ENCODE results near the gene ANO4. TPM values are rescaled to one million over a fixed set of nuclear protein-coding genes. Genes with fewer than 3 reads are reported as not detected.

The ANO4 gene
- total RNA-seq, 2 donors from 2014 or later: 3.4 to 4.0 TPM

DNA sequence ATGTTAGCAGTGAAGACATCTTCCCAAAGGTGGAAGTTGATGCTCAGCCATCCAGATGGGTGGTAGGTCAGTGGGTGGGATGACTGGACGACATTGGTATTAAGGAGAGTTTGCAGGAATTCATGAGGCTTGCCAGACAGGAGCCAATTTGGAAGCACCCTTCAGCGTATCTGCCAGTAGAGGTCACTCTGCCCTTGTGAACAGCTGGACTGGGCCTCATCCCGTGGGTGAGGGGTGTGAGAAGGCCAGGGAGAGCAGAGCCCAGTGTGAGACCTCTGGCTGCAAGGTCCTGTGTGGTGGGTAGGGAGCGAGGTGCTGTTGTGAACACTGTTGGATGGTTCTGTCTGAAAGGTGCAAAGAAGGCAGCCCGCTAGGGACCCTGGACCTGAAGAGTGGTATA is 377.7 kb downstream of the ANO4 start:
- peaks cover 6% of the 10 kb centered on the region for H3K4me1 Mint-ChIP-seq
- no peak overlapping the region for H3K4me3 Mint-ChIP-seq
- H3K9ac ChIP-seq (ENCODE audit: extremely low read depth, low read length, poor library complexity, severe bottlenecking): no peak overlapping the region
- no peak overlapping the region for H3K27ac Mint-ChIP-seq
- H3K27ac ChIP-seq (ENCODE audit: low read depth, low read length): no peak overlapping the region
- H3K36me3 ChIP-seq (ENCODE audit: control insufficient read depth, insufficient read depth, low read length): no peaks in the 10 kb centered on the region
- 43 to 47% methylated on average over 2 to 5 of the region's 5 CpGs for WGBS, 2 experiments (ENCODE audit: insufficient coverage in 1 of 2, insufficient read length in 1 of 2)
- H3K4me1 ChIP-seq (ENCODE audit: control insufficient read depth, insufficient read depth, low read length): no peaks in the 10 kb centered on the region
- peak; percentile 95 for DNase-seq
- TF ChIP-seq CTCF (conservative IDR thresholded peaks at IDR 0.05): peak; percentile 84
- H3K4me3 ChIP-seq (ENCODE audit: low read length): no peak overlapping the region
- no peaks in the 10 kb centered on the region for H3K9me3 Mint-ChIP-seq
- H3K36me3 Mint-ChIP-seq (ENCODE audit: low read depth): no peaks in the 10 kb centered on the region
- peaks cover 2% of the 10 kb centered on the region for H3K27me3 Mint-ChIP-seq (ENCODE audit: insufficient read depth)
- no peaks in the 10 kb centered on the region for H3K9me3 ChIP-seq (ENCODE audit: control insufficient read depth, low read length)
- H3K27me3 ChIP-seq (ENCODE audit: control insufficient read depth, insufficient read depth, low read length, poor library complexity, severe bottlenecking): no peaks in the 10 kb centered on the region

DNA sequence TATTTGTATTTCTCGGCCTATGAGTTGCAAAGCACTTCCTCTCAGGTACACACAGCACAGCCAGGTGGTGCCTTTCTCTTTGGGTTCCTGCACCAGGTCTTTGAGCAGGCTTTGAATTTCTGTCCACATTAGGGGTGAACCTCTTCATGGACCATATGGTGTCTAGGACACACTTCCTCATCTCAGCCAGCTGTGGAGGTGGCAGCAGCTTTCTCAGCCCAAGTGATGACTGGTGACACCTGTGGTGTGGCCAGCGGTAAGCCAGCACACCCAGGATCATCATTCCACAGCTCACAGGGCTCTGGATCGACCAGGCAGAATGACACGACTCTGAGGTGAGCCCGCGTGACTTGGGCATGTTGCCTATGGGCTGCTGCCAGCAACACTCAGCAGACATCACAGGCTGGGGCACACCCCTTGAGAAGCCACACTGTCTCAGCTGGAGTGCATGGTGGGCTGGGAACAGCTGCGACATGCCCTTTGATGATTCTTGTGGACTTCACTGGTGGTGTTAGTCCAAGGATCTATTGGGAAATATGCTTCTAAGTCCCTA is 378.7 kb downstream of the ANO4 start:
- H3K27me3 ChIP-seq (ENCODE audit: control insufficient read depth, insufficient read depth, low read length, poor library complexity, severe bottlenecking): peaks cover 8% of the 10 kb centered on the region
- H3K9ac ChIP-seq (ENCODE audit: extremely low read depth, low read length, poor library complexity, severe bottlenecking): no peak overlapping the region
- H3K9me3 Mint-ChIP-seq: no peaks in the 10 kb centered on the region
- H3K9me3 ChIP-seq (ENCODE audit: control insufficient read depth, low read length): no peaks in the 10 kb centered on the region
- H3K4me3 ChIP-seq (ENCODE audit: low read length): no peak overlapping the region
- peaks cover 2% of the 10 kb centered on the region for H3K27me3 Mint-ChIP-seq (ENCODE audit: insufficient read depth)
- peak; percentile 48 for DNase-seq
- no peaks in the 10 kb centered on the region for H3K4me1 ChIP-seq (ENCODE audit: control insufficient read depth, insufficient read depth, low read length)
- H3K4me1 Mint-ChIP-seq: peaks cover 6% of the 10 kb centered on the region
- H3K4me3 Mint-ChIP-seq: no peak overlapping the region
- H3K27ac Mint-ChIP-seq: no peak overlapping the region
- H3K27ac ChIP-seq (ENCODE audit: low read depth, low read length): no peak overlapping the region
- no peaks in the 10 kb centered on the region for H3K36me3 ChIP-seq (ENCODE audit: control insufficient read depth, insufficient read depth, low read length)
- no peak for TF ChIP-seq CTCF (conservative IDR thresholded peaks at IDR 0.05)
- H3K36me3 Mint-ChIP-seq (ENCODE audit: low read depth): no peaks in the 10 kb centered on the region
- 91 to 97% methylated on average over 6 to 7 of the region's 7 CpGs for WGBS, 2 experiments (ENCODE audit: insufficient coverage in 1 of 2, insufficient read length in 1 of 2)

- H3K9ac ChIP-seq (ENCODE audit: extremely low read depth, low read length, poor library complexity, severe bottlenecking): no peak overlapping the region
- DNase-seq: no peak
- Mint-ChIP-seq H3K4me1 (peaks cover 5% of the 10 kb centered on the region), H3K36me3 (ENCODE audit: low read depth) (no peaks in the 10 kb centered on the region), H3K4me3 (no peak overlapping the region), H3K27me3 (ENCODE audit: insufficient read depth) (peaks cover 2% of the 10 kb centered on the region), H3K27ac (no peak overlapping the region), H3K9me3 (no peaks in the 10 kb centered on the region)
- TF ChIP-seq CTCF (conservative IDR thresholded peaks at IDR 0.05): no peak
- no peaks in the 10 kb centered on the region for H3K4me1 ChIP-seq (ENCODE audit: control insufficient read depth, insufficient read depth, low read length)
- peaks cover 10% of the 10 kb centered on the region for H3K27me3 ChIP-seq (ENCODE audit: control insufficient read depth, insufficient read depth, low read length, poor library complexity, severe bottlenecking)
- 95% methylated on average over 3 of the region's 3 CpGs; no CpG with 5 or more reads in 1 of the 2 experiments for WGBS, 2 experiments (ENCODE audit: insufficient coverage in 1 of 2, insufficient read length in 1 of 2)
- no peaks in the 10 kb centered on the region for H3K36me3 ChIP-seq (ENCODE audit: control insufficient read depth, insufficient read depth, low read length)
- no peak overlapping the region for H3K4me3 ChIP-seq (ENCODE audit: low read length)
- no peak overlapping the region for H3K27ac ChIP-seq (ENCODE audit: low read depth, low read length)
- no peaks in the 10 kb centered on the region for H3K9me3 ChIP-seq (ENCODE audit: control insufficient read depth, low read length)
These were observed 380.0 kb downstream of the ANO4 start for GRCh38 chr12:101174541-101174940.

Other genes starting within 250 kb of the ANO4 start
- gene GAS2L3, start 221.1 kb upstream of the ANO4 start, total RNA-seq: 10 to 100 TPM; 13.5 to 26.8 TPM

Data from endodermal cell (in vitro differentiated cells).